ENCODE measurements around the gene BCORL1.

The BCORL1 gene

GRCh38 chrX:129980001-129980401, 2.4 kb upstream of the BCORL1 start:
- TF ChIP-seq CTCF (conservative IDR thresholded peaks at IDR 0.05; ENCODE audit: low read length): no peak
- peak overlapping the region; percentile 61 for H3K4me3 ChIP-seq (ENCODE audit: low read length)
- DNase-seq (ENCODE audit: low read depth): no peak

GRCh38 chrX:129980540-129981199, 1.8 kb upstream of the BCORL1 start:
- H3K4me3 ChIP-seq (ENCODE audit: low read length): peak overlapping the region; percentile 61
- no peak for DNase-seq (ENCODE audit: low read depth)
- no peak for TF ChIP-seq CTCF (conservative IDR thresholded peaks at IDR 0.05; ENCODE audit: low read length)

GRCh38 chrX:129981200-129981553, 1.3 kb upstream of the BCORL1 start:
- peak overlapping the region; percentile 61 for H3K4me3 ChIP-seq (ENCODE audit: low read length)
- DNase-seq (ENCODE audit: low read depth): no peak
- TF ChIP-seq CTCF (conservative IDR thresholded peaks at IDR 0.05; ENCODE audit: low read length): no peak

GRCh38 chrX:129981752-129982299, 609 bp upstream of the BCORL1 start:
- TF ChIP-seq CTCF (conservative IDR thresholded peaks at IDR 0.05; ENCODE audit: low read length): no peak
- peak overlapping the region; percentile 61 for H3K4me3 ChIP-seq (ENCODE audit: low read length)
- DNase-seq (ENCODE audit: low read depth): no peak

GRCh38 chrX:129983575-129984110, 1.2 kb downstream of the BCORL1 start:
- no peak for TF ChIP-seq CTCF (conservative IDR thresholded peaks at IDR 0.05; ENCODE audit: low read length)
- DNase-seq (ENCODE audit: low read depth): no peak

GRCh38 chrX:129984111-129984958, 1.9 kb downstream of the BCORL1 start:
- DNase-seq (ENCODE audit: low read depth): peak; percentile 3
- no peak for TF ChIP-seq CTCF (conservative IDR thresholded peaks at IDR 0.05; ENCODE audit: low read length)
- peak overlapping the region; percentile 61 for H3K4me3 ChIP-seq (ENCODE audit: low read length)

More at GRCh38 chrX:129983575-129984110, 1.2 kb downstream of the BCORL1 start:
- H3K4me3 ChIP-seq (ENCODE audit: low read length): no peak overlapping the region
